ENCODE measurements around the gene MRPL37.

Gene MRPL37

GRCh38 chr1:54260810-54261209 is 60.8 kb downstream of the MRPL37 start:
- no peak overlapping the region for H3K4me3 ChIP-seq (ENCODE audit: low read depth, low read length)
- no peak for TF ChIP-seq CTCF (IDR thresholded peaks at IDR 0.05; ENCODE audit: low read depth, low read length, missing control alignments)
- DNase-seq (ENCODE audit: low read depth), result no peak

- no peak for TF ChIP-seq CTCF (IDR thresholded peaks at IDR 0.05; ENCODE audit: low read depth, low read length, missing control alignments)
- no peak overlapping the region for H3K4me3 ChIP-seq (ENCODE audit: low read depth, low read length)
- no peak for DNase-seq (ENCODE audit: low read depth)
Observed at GRCh38 chr1:54262244-54262643, 62.3 kb downstream of the MRPL37 start.

GRCh38 chr1:54263601-54264226 is 63.7 kb downstream of the MRPL37 start:
- H3K4me3 ChIP-seq (ENCODE audit: low read depth, low read length), result no peak overlapping the region
- no peak for TF ChIP-seq CTCF (IDR thresholded peaks at IDR 0.05; ENCODE audit: low read depth, low read length, missing control alignments)
- DNase-seq (ENCODE audit: low read depth), result no peak

GRCh38 chr1:54265126-54265525 is 65.2 kb downstream of the MRPL37 start:
- no peak overlapping the region for H3K4me3 ChIP-seq (ENCODE audit: low read depth, low read length)
- no peak for DNase-seq (ENCODE audit: low read depth)
- TF ChIP-seq CTCF (IDR thresholded peaks at IDR 0.05; ENCODE audit: low read depth, low read length, missing control alignments), result no peak

- TF ChIP-seq CTCF (IDR thresholded peaks at IDR 0.05; ENCODE audit: low read depth, low read length, missing control alignments), result no peak
Observed at GRCh38 chr1:54265659-54266058, 65.7 kb downstream of the MRPL37 start.

GRCh38 chr1:54266195-54266594 is 66.2 kb downstream of the MRPL37 start:
- no peak overlapping the region for H3K4me3 ChIP-seq (ENCODE audit: low read depth, low read length)
- no peak for TF ChIP-seq CTCF (IDR thresholded peaks at IDR 0.05; ENCODE audit: low read depth, low read length, missing control alignments)
- DNase-seq (ENCODE audit: low read depth), result no peak

More at GRCh38 chr1:54265659-54266058, 65.7 kb downstream of the MRPL37 start:
- no peak for DNase-seq (ENCODE audit: low read depth)
- H3K4me3 ChIP-seq (ENCODE audit: low read depth, low read length), result no peak overlapping the region

- TF ChIP-seq CTCF (IDR thresholded peaks at IDR 0.05; ENCODE audit: low read depth, low read length, missing control alignments), result no peak
- no peak for DNase-seq (ENCODE audit: low read depth)
Observed at GRCh38 chr1:54266908-54267307, 66.9 kb downstream of the MRPL37 start.

More at GRCh38 chr1:54266908-54267307, 66.9 kb downstream of the MRPL37 start:
- no peak overlapping the region for H3K4me3 ChIP-seq (ENCODE audit: low read depth, low read length)
